ENCODE measurements around the gene SNX30. TPM values are rescaled to one million over a fixed set of nuclear protein-coding genes. Genes with fewer than 3 reads are reported as not detected.

SNX30 gene
- polyA plus RNA-seq, 2 donors: 1.0 to 3.1 TPM

DNA sequence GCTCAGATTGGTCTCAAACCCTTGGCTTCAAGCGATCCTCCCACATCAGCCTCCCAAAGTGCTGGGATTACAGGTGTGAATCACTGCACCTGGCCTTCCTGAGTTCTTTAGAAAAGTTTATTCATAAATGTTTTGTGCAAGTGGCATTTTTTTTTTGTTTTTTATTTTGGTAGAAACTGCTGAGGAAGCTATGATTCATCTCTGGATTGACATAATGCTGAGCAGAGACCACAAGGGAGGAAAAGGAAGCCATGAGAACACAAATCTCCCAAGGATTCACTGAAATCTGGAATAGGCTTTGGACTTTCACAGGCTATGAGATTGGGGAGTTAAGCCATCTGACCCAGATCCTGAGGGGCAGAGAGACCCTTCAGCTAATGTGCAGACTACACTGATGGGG lies 143.5 kb downstream of the SNX30 start:
- Histone ChIP-seq H3K27me3 (ENCODE audit: control insufficient read depth in 1 of 2, insufficient read depth in 2 of 2, low read length in 2 of 2) (peaks cover 3% of the 10 kb centered on the region in 2 donors), H3K4me3 (ENCODE audit: low read depth in 1 of 2, low read length in 2 of 2) (no peak overlapping the region), H3K9me3 (ENCODE audit: control insufficient read depth in 2 of 2, insufficient read depth in 1 of 2, low read depth in 1 of 2, low read length in 1 of 2) (no peaks in the 10 kb centered on the region), H3K36me3 (ENCODE audit: control insufficient read depth in 2 of 2, insufficient read depth in 2 of 2, low read length in 1 of 2) (no peaks in the 10 kb centered on the region), H3K27ac (ENCODE audit: low read depth in 2 of 2, low read length in 1 of 2) (no peak overlapping the region), H3K4me1 (ENCODE audit: control insufficient read depth in 2 of 2, insufficient read depth in 2 of 2, low read length in 1 of 2) (peaks cover 0 to 12% of the 10 kb centered on the region in 2 donors)
- WGBS, 2 donors: 67 to 93% methylated on average over 1 of the region's 1 CpG

DNA sequence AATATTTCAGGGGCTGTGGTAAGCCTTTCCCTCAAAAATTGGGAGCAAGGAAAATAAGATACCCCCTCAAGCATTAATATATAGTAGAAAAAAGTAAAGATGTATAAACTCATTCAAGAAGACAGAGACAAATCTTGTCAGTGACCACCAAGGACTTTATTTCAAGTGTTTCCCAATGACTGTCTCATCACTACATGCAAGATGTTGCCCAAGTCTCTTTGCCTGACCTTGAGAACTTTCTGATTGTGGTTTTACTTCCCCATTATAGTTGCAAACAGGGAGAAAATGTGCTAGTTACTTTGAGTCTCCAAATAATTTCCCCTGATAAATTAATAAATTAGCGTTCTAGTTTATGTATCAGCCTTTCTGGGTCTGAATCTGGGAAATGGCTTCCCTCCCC lies 144.1 kb downstream of the SNX30 start:
- Histone ChIP-seq H3K27ac (ENCODE audit: low read depth in 2 of 2, low read length in 1 of 2) (no peak overlapping the region), H3K9me3 (ENCODE audit: control insufficient read depth in 2 of 2, insufficient read depth in 1 of 2, low read depth in 1 of 2, low read length in 1 of 2) (no peaks in the 10 kb centered on the region), H3K4me1 (ENCODE audit: control insufficient read depth in 2 of 2, insufficient read depth in 2 of 2, low read length in 1 of 2) (peaks cover 0 to 12% of the 10 kb centered on the region in 2 donors), H3K4me3 (ENCODE audit: low read depth in 1 of 2, low read length in 2 of 2) (no peak overlapping the region), H3K27me3 (ENCODE audit: control insufficient read depth in 1 of 2, insufficient read depth in 2 of 2, low read length in 2 of 2) (peaks cover 3% of the 10 kb centered on the region in 2 donors), H3K36me3 (ENCODE audit: control insufficient read depth in 2 of 2, insufficient read depth in 2 of 2, low read length in 1 of 2) (no peaks in the 10 kb centered on the region)
- WGBS, 2 donors: 88 to 90% methylated on average over 1 of the region's 1 CpG

DNA sequence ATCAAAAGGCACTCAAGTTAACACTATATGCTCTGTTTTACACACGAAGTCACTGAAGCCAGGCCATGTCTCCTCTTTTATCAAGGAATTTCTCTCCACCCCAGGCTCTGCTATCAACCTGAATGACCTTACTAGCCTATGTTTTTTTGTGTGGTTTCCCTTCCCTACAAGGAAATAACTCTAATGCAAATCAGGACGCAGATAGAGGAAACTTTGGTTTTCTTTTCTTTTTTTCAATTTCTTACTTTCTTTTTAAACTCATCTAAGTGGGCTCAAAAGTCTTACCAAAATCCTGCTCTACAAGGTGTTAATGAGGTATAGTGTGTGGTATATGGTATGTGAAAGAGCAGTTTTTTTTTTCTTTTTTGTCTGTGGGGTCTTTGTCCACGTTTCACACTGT lies 145.6 kb downstream of the SNX30 start:
- WGBS, 2 donors: 41 to 44% methylated on average over 3 of the region's 3 CpGs
- H3K36me3 ChIP-seq (ENCODE audit: control insufficient read depth in 2 of 2, insufficient read depth in 2 of 2, low read length in 1 of 2): no peaks in the 10 kb centered on the region
- no peak overlapping the region for H3K4me3 ChIP-seq (ENCODE audit: low read depth in 1 of 2, low read length in 2 of 2)
- no peaks in the 10 kb centered on the region for H3K9me3 ChIP-seq (ENCODE audit: control insufficient read depth in 2 of 2, insufficient read depth in 1 of 2, low read depth in 1 of 2, low read length in 1 of 2)
- H3K27ac ChIP-seq (ENCODE audit: low read depth in 2 of 2, low read length in 1 of 2): no peak overlapping the region
- H3K27me3 ChIP-seq (ENCODE audit: control insufficient read depth in 1 of 2, insufficient read depth in 2 of 2, low read length in 2 of 2): peaks cover 0 to 2% of the 10 kb centered on the region in 2 donors
- H3K4me1 ChIP-seq (ENCODE audit: control insufficient read depth in 2 of 2, insufficient read depth in 2 of 2, low read length in 1 of 2): no peaks in the 10 kb centered on the region

DNA sequence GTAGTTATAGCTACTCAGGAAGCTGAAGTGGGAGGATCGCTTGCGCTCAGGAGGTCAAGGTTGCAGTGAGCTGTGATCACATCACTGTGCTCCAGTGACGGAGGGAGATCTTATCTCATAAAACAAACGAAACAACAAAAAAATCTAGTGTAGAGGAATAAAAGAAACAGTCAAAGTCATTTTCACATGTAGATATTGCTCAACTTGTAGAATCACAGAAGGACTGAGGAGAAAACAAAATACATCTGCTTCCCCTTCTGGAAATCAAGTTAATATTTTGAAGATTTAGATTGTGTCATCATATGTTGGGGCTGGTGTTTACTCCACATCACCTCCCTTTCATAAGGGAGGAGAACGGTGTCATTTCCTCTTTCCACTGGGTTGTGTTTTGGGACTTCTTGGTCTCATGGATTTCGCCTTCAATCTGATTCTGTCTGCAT lies 148.3 kb downstream of the SNX30 start:
- Histone ChIP-seq H3K9me3 (ENCODE audit: control insufficient read depth in 2 of 2, insufficient read depth in 1 of 2, low read depth in 1 of 2, low read length in 1 of 2) (no peaks in the 10 kb centered on the region), H3K4me3 (ENCODE audit: low read depth in 1 of 2, low read length in 2 of 2) (no peak overlapping the region), H3K27ac (ENCODE audit: low read depth in 2 of 2, low read length in 1 of 2) (no peak overlapping the region), H3K4me1 (ENCODE audit: control insufficient read depth in 2 of 2, insufficient read depth in 2 of 2, low read length in 1 of 2) (no peaks in the 10 kb centered on the region), H3K36me3 (ENCODE audit: control insufficient read depth in 2 of 2, insufficient read depth in 2 of 2, low read length in 1 of 2) (no peaks in the 10 kb centered on the region), H3K27me3 (ENCODE audit: control insufficient read depth in 1 of 2, insufficient read depth in 2 of 2, low read length in 2 of 2) (no peaks in the 10 kb centered on the region)
- WGBS, 2 donors: 50 to 55% methylated on average over 6 of the region's 6 CpGs

DNA sequence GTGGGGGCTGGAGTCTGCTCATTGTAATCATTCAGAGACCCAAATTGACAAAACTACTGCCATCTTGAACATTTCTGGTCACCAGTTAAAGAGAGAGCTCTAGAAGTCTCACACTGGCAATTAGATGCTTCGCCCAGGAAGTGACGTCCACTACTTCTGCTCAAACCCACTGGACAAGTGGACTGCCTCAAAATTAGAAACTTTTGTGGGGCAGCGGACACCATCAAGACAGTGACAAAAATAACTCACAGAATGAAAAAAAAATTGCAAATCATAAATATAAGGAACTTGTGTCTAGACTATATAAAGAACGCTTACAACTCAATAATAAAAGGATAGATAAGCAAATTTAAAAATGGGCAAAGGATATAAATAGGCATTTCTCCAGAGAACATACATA lies 149.9 kb downstream of the SNX30 start:
- H3K4me3 ChIP-seq (ENCODE audit: low read depth in 1 of 2, low read length in 2 of 2): no peak overlapping the region
- 68 to 75% methylated on average over 4 of the region's 4 CpGs for WGBS, 2 donors
- H3K4me1 ChIP-seq (ENCODE audit: control insufficient read depth in 2 of 2, insufficient read depth in 2 of 2, low read length in 1 of 2): no peaks in the 10 kb centered on the region
- H3K36me3 ChIP-seq (ENCODE audit: control insufficient read depth in 2 of 2, insufficient read depth in 2 of 2, low read length in 1 of 2): no peaks in the 10 kb centered on the region
- H3K27me3 ChIP-seq (ENCODE audit: control insufficient read depth in 1 of 2, insufficient read depth in 2 of 2, low read length in 2 of 2): no peaks in the 10 kb centered on the region
- H3K9me3 ChIP-seq (ENCODE audit: control insufficient read depth in 2 of 2, insufficient read depth in 1 of 2, low read depth in 1 of 2, low read length in 1 of 2): no peaks in the 10 kb centered on the region
- H3K27ac ChIP-seq (ENCODE audit: low read depth in 2 of 2, low read length in 1 of 2): no peak overlapping the region

DNA sequence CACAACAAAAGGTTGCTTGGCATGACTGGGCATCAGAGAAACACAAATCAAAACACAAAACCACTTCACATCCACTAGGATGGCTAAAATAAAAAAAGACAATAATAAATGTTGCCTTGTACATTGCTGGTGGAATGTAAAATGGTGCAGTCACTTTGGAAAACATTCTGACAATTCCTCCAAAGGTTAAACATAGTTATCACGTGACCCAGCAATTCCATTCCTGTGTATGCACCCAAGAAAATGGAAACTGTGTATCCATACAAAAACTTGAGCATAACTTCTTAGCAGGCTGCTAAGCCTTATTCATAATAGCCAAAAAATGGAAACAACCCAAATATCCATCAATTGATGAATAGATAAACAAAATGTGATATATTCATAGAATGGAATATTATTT lies 150.3 kb downstream of the SNX30 start:
- WGBS, 2 donors: 52 to 70% methylated on average over 1 of the region's 1 CpG
- H3K4me3 ChIP-seq (ENCODE audit: low read depth in 1 of 2, low read length in 2 of 2): no peak overlapping the region
- no peaks in the 10 kb centered on the region for H3K4me1 ChIP-seq (ENCODE audit: control insufficient read depth in 2 of 2, insufficient read depth in 2 of 2, low read length in 1 of 2)
- no peaks in the 10 kb centered on the region for H3K27me3 ChIP-seq (ENCODE audit: control insufficient read depth in 1 of 2, insufficient read depth in 2 of 2, low read length in 2 of 2)
- H3K36me3 ChIP-seq (ENCODE audit: control insufficient read depth in 2 of 2, insufficient read depth in 2 of 2, low read length in 1 of 2): no peaks in the 10 kb centered on the region
- H3K27ac ChIP-seq (ENCODE audit: low read depth in 2 of 2, low read length in 1 of 2): no peak overlapping the region
- no peaks in the 10 kb centered on the region for H3K9me3 ChIP-seq (ENCODE audit: control insufficient read depth in 2 of 2, insufficient read depth in 1 of 2, low read depth in 1 of 2, low read length in 1 of 2)

DNA sequence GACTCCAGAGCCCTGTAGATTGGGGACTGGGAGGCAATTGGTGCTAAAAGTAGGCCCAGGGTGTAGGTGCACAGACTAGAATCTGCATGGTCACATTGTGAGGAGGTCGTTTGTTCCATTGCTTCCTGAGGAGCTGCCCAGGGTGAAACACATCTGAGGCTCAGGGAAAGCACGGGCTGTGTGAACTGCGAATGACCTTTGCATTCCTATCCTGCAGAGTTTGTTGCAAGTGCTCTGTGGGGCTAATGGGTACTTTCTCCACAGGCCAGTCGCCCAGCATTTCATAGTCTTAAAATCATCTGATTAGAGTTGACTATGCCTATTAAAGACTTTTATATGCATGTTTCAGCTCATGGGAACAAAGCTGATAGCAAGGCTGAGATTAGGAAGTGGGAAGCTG lies 154.5 kb downstream of the SNX30 start:
- Histone ChIP-seq H3K27me3 (ENCODE audit: control insufficient read depth in 1 of 2, insufficient read depth in 2 of 2, low read length in 2 of 2) (no peaks in the 10 kb centered on the region), H3K4me1 (ENCODE audit: control insufficient read depth in 2 of 2, insufficient read depth in 2 of 2, low read length in 1 of 2) (no peaks in the 10 kb centered on the region), H3K36me3 (ENCODE audit: control insufficient read depth in 2 of 2, insufficient read depth in 2 of 2, low read length in 1 of 2) (no peaks in the 10 kb centered on the region), H3K4me3 (ENCODE audit: low read depth in 1 of 2, low read length in 2 of 2) (no peak overlapping the region), H3K27ac (ENCODE audit: low read depth in 2 of 2, low read length in 1 of 2) (no peak overlapping the region), H3K9me3 (ENCODE audit: control insufficient read depth in 2 of 2, insufficient read depth in 1 of 2, low read depth in 1 of 2, low read length in 1 of 2) (no peaks in the 10 kb centered on the region)
- 57 to 59% methylated on average over 4 of the region's 4 CpGs for WGBS, 2 donors

DNA sequence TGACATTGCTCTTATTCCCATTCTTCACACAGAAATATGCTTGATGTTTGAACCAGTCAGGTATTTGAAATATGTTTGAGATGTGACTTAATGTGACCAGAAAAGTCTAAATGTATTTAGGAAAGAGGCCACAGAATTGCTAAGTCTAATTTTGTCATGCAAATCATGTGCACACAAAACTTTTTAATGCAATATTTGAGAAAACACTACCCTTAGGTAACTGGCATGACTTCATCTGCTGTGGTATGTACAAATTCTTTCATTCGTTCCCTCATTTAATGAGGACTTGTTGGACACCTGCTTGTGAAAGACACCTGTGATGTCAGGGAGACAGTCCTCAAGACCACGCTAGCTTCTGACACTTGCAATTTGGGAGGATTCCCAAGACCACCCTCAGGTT lies 161.2 kb downstream of the SNX30 start:
- no peaks in the 10 kb centered on the region for H3K9me3 ChIP-seq (ENCODE audit: control insufficient read depth in 2 of 2, insufficient read depth in 1 of 2, low read depth in 1 of 2, low read length in 1 of 2)
- no peaks in the 10 kb centered on the region for H3K36me3 ChIP-seq (ENCODE audit: control insufficient read depth in 2 of 2, insufficient read depth in 2 of 2, low read length in 1 of 2)
- H3K27ac ChIP-seq (ENCODE audit: low read depth in 2 of 2, low read length in 1 of 2): no peak overlapping the region
- 72 to 73% methylated on average over 2 of the region's 2 CpGs for WGBS, 2 donors
- no peak overlapping the region for H3K4me3 ChIP-seq (ENCODE audit: low read depth in 1 of 2, low read length in 2 of 2)
- no peaks in the 10 kb centered on the region for H3K4me1 ChIP-seq (ENCODE audit: control insufficient read depth in 2 of 2, insufficient read depth in 2 of 2, low read length in 1 of 2)
- no peaks in the 10 kb centered on the region for H3K27me3 ChIP-seq (ENCODE audit: control insufficient read depth in 1 of 2, insufficient read depth in 2 of 2, low read length in 2 of 2)

DNA sequence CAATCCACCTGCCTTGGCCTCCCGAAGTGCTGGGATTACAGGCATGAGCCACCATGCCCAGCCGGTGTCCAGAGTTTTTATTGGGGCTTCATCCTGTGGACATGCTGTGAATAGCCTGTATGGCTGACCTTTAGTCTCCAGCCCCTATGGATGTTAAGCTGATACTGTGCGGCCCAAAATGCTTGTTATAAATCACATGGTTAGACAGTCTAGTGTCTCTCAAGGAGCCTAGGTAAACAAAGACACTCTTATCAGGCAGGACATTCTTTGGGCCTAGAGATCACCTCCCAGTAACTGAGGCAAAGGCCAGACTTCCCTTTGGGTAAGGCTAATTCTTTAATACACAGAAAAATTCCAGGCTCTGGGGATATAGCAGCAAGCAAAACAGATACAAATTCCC lies 162.1 kb downstream of the SNX30 start:
- Histone ChIP-seq H3K36me3 (ENCODE audit: control insufficient read depth in 2 of 2, insufficient read depth in 2 of 2, low read length in 1 of 2) (no peaks in the 10 kb centered on the region), H3K27ac (ENCODE audit: low read depth in 2 of 2, low read length in 1 of 2) (no peak overlapping the region), H3K4me1 (ENCODE audit: control insufficient read depth in 2 of 2, insufficient read depth in 2 of 2, low read length in 1 of 2) (no peaks in the 10 kb centered on the region), H3K9me3 (ENCODE audit: control insufficient read depth in 2 of 2, insufficient read depth in 1 of 2, low read depth in 1 of 2, low read length in 1 of 2) (no peaks in the 10 kb centered on the region), H3K27me3 (ENCODE audit: control insufficient read depth in 1 of 2, insufficient read depth in 2 of 2, low read length in 2 of 2) (no peaks in the 10 kb centered on the region), H3K4me3 (ENCODE audit: low read depth in 1 of 2, low read length in 2 of 2) (no peak overlapping the region)
- WGBS, 2 donors: 87 to 90% methylated on average over 3 of the region's 3 CpGs

DNA sequence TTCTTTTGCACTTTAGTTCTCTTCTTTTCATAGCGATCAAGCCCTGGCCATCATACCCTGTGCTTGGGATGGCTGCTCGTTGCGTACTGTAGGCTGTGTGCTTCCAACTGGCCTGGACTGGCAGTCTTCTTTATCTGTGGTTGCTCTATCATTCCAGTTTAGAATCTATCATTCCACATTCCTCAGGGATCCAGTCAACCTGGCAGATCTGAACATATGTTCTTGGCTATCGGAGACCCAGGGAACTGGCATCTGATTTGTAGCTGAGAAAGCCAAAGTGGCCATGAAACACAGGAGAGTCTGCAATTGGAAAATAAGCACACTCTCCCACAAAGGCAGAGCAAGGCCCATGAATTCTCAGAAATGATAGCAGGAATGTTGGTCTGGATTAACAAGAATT lies 162.8 kb downstream of the SNX30 start:
- Histone ChIP-seq H3K4me1 (ENCODE audit: control insufficient read depth in 2 of 2, insufficient read depth in 2 of 2, low read length in 1 of 2) (no peaks in the 10 kb centered on the region), H3K4me3 (ENCODE audit: low read depth in 1 of 2, low read length in 2 of 2) (no peak overlapping the region), H3K9me3 (ENCODE audit: control insufficient read depth in 2 of 2, insufficient read depth in 1 of 2, low read depth in 1 of 2, low read length in 1 of 2) (no peaks in the 10 kb centered on the region), H3K27me3 (ENCODE audit: control insufficient read depth in 1 of 2, insufficient read depth in 2 of 2, low read length in 2 of 2) (no peaks in the 10 kb centered on the region), H3K36me3 (ENCODE audit: control insufficient read depth in 2 of 2, insufficient read depth in 2 of 2, low read length in 1 of 2) (no peaks in the 10 kb centered on the region), H3K27ac (ENCODE audit: low read depth in 2 of 2, low read length in 1 of 2) (no peak overlapping the region)
- WGBS, 2 donors: 91 to 92% methylated on average over 4 of the region's 4 CpGs

Measured in esophagus (tissue), 2 donors.